Choroid plexus epithelial cell (primary cell): ENCODE measurements around the gene CALML4.
"Not testable (repeated sequence)": the region's sequence is repeated elsewhere in the genome, so short reads cannot be mapped to it uniquely, and the experiment has no call there.

Experiments
- DNase-seq: peaks from one replicate; pipeline ENCODE4 v3.0.0-alpha.2; 2010; ENCODE audit warnings: low read depth
- H3K4me3 ChIP-seq: 2 replicates; pipeline ENCODE4 v1.5.1; 2011; ENCODE audit warnings: low read depth, mild to moderate bottlenecking, control low read depth, low read length, moderate library complexity
- TF ChIP-seq, protein P1 (sequence below): conservative IDR thresholded peaks from 2 replicates; pipeline ENCODE4 v1.5.1; 2011; ENCODE audit warnings: low read depth, mild to moderate bottlenecking, control low read depth, inconsistent platforms, low read length, moderate library complexity

The CALML4 gene

DNA sequence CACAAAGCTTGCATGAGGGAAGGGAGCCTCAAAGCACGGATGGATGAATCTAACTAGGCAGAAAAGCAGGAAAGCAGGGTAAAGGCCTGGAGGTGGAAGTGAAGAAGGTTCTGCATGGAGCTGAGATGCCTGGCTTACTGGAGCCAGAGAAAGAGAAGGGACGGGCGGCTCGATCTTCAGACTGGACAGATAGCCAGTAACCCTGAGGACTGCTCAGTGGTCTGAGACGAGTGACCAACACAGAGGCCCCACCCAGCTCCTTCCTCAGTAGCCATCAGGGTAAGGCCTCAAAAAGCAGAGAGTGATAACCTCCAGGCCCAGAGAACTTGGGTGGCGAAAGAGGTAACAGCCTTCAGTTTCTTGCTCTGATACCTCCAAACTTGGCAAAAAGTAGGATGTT, 18.0 kb upstream of the CALML4 start:
- DNase-seq, result no peak
- H3K4me3 ChIP-seq, result no peak overlapping the region
- TF ChIP-seq, protein P1, sequence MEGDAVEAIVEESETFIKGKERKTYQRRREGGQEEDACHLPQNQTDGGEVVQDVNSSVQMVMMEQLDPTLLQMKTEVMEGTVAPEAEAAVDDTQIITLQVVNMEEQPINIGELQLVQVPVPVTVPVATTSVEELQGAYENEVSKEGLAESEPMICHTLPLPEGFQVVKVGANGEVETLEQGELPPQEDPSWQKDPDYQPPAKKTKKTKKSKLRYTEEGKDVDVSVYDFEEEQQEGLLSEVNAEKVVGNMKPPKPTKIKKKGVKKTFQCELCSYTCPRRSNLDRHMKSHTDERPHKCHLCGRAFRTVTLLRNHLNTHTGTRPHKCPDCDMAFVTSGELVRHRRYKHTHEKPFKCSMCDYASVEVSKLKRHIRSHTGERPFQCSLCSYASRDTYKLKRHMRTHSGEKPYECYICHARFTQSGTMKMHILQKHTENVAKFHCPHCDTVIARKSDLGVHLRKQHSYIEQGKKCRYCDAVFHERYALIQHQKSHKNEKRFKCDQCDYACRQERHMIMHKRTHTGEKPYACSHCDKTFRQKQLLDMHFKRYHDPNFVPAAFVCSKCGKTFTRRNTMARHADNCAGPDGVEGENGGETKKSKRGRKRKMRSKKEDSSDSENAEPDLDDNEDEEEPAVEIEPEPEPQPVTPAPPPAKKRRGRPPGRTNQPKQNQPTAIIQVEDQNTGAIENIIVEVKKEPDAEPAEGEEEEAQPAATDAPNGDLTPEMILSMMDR, result no peak

DNA sequence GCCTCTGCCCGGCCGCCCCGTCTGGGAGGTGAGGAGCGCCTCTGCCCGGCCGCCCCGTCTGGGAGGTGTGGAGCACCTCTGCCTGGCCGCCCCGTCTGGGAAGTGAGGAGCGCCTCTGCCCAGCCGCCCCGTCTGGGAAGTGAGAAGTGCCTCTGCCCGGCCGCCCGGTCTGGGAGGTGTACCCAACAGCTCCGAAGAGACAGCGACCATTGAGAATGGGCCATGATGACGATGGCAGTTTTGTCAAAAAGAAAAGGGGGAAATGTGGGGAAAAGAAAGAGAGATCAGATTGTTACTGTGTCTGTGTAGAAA, 17.3 kb upstream of the CALML4 start:
- DNase-seq, H3K4me3 ChIP-seq: not testable (repeated sequence)

DNA sequence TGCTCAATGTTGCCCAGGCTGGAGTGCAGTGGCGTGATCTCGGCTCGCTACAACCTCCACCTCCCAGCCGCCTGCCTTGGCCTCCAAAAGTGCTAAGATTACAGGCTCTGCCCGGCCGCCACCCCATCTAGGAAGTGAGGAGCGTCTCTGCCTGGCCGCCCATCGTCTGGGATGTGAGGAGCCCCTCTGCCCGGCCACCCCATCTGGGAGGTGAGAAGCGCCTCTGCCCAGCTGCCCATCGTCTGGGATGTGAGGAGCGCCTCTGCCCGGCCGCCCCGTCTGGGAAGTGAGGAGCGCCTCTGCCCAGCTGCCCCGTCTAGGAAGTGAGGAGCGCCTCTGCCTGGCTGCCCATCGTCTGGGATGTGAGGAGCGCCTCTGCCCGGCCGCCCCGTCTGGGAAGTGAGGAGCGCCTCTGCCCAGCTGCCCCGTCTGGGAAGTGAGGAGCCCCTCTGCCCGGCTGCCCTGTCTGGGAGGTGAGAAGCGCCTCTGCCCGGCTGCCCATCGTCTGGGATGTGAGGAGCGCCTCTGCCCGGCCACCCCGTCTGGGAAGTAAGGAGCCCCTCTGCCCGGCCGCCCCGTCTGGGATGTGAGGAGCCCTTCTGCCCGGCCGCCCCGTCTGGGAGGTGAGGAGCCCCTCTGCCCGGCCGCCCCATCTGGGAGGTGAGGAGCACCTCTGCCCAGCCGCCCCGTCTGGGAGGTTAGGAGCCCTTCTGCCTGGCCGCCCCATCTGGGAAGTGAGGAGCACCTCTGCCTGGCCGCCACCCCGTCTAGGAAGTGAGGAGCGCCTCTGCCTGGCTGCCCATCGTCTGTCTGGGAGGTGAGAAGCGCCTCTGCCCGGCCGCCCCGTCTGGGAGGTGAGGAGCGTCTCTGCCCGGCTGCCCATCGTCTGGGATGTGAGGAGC, 16.6 kb upstream of the CALML4 start:
- not testable (repeated sequence) for DNase-seq, H3K4me3 ChIP-seq

DNA sequence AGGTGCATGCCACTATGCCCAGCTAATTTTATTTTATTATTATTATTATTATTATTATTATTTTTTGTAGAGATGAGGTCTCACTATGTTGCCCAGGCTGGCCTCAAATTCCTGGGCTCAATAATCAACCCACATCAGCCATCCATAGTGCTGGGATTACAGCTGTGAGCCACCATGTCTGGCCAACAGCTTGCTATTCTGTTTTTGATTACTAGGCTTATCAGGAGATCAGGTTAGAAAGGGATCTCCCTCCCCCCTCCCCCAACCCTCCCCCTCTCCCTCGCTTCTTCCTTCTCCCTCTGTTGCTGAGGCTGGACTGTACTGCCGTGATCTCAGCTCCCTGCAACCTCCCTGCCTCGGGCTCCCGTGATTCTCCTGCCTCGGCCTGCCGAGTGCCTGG, 15.8 kb upstream of the CALML4 start:
- TF ChIP-seq, protein P1, result no peak
- H3K4me3 ChIP-seq, result no peak overlapping the region
- no peak for DNase-seq

DNA sequence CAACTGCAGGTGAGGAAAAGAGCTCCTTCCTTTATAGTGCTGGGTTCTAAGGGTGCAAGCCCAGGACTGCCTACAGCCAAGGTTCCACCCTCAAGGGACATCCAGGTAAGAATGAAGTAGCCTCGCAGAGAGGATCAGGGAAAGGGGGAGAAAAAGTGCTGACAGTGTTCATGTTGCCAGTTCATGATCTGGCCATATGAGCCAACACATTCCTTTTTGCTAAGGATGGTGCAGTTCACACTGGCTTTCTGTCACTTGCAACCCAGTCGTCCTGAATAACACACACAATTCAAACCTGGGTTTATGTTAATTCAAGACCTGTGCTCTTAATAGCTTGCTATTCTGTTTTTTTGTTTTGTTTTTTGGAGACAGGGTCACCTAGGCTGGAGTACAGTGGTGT, 15.4 kb upstream of the CALML4 start:
- TF ChIP-seq, protein P1, result no peak
- DNase-seq, result no peak

DNA sequence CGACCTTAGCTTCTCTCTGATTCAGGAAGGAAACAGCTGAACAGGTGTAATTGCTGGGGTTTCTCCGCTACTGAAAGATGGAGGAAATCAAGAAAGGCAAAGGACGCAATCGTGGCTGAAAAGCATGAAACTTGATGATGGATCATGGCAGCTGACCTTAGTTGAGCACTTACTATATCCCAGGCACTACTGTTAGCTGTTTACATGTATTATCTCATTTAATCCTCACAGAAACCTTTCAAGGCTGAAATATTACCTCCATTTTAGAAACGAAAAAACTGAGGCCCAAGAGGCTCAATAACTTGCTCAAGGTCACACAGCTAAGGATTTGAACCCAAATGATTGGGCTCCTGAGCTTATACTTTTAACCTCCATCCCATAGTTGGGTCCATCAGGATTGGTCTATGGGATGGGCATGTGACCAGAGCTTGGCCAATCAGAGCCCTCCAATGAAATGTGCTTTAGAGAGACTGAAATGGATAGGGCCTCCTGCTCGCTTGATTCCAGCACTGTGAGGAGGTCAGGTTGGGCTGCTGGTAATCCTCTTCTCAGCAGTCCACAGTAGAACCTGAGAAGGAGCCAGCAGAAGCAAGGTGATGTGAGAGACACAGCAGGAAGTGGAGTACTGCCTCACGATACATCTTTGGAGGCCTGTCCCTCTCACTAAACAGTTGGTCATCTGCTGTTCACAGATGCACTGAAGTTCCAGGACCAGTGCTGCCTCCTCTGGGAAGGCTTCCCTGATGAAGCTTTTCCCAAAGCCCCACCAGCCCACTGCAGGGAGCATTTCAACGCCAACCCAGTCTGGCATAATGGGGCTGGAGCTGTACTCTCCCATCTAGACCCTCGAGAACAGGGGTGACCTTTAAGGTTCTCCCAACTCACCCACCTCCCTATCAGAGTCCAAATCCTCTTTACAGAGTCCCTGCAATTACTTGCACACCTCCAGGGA, 14.0 kb upstream of the CALML4 start:
- DNase-seq, result no peak
- TF ChIP-seq, protein P1, result no peak
- no peak overlapping the region for H3K4me3 ChIP-seq

More for the DNA sequence above, 15.4 kb upstream of the CALML4 start:
- H3K4me3 ChIP-seq, result no peak overlapping the region

DNA sequence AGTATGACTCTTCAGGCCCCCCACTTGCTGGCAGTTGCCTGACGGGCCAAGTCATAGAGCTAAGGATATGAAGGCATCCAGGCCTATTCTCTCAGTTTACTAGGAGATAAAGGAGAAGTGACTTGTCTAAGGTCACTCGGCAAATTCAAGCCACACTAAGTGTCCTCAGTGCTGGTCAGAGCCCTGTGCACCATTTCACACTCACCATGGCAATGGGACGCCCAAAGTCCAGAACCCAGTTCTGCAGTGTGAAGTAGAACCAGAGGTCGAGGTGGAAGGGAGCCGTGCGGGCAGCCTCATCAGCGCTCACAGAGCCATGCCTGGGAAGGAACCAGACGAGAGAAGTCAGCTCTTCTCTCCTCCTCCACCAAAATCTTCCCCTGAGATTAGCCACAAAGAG, 13.2 kb upstream of the CALML4 start:
- TF ChIP-seq, protein P1, result no peak
- no peak overlapping the region for H3K4me3 ChIP-seq
- no peak for DNase-seq
